Hepatocyte (in vitro differentiated cells): ENCODE measurements around the gene NOP58.

ENCODE experiments used
- CTCF ChIP-seq: fragments of 200-600 bp; sonication (generic); IDR thresholded peaks from 2 replicates; pipeline ENCODE4 v1.5.1; 2016; ENCODE audit warnings: antibody characterized with exemption, mild to moderate bottlenecking; ENCODE audit not compliant: poor library complexity
- EZH2 ChIP-seq: fragments of 200-600 bp; sonication (generic); IDR thresholded peaks from 2 replicates; pipeline ENCODE4 v1.6.1; 2016; ENCODE audit warnings: antibody characterized with exemption, mild to moderate bottlenecking, borderline replicate concordance
- EZH2phosphoT487 ChIP-seq: fragments of 200-600 bp; sonication (generic); IDR thresholded peaks from one replicate; pipeline ENCODE4 v1.6.1; 2018; ENCODE audit warnings: antibody characterized with exemption, mild to moderate bottlenecking, low read depth, moderate library complexity; ENCODE audit not compliant: unreplicated experiment, severe bottlenecking

- TF ChIP-seq CTCF (no peak), EZH2 (no peak), EZH2phosphoT487 (no peak)
These were observed 27.0 kb upstream of the NOP58 start, which contains the start of gene SUMO1 for GRCh38 chr2:202238234-202239197.
